GM12892 (cell line): Measurements from ENCODE around the gene CCDC28A.

ENCODE experiments used
- POLR2A ChIP-seq: IDR thresholded peaks from 2 replicates; pipeline ENCODE4 v1.6.1; 2011; ENCODE audit warnings: low read depth, low read length, control low read depth
- TAF1 ChIP-seq: IDR thresholded peaks from 2 replicates; pipeline ENCODE4 v1.6.1; 2011; ENCODE audit warnings: low read depth, mild to moderate bottlenecking, control low read depth, low read length, borderline replicate concordance

GRCh38 chr6:138782243-138782642 is 8.7 kb downstream of the CCDC28A start:
- no peak for TF ChIP-seq TAF1
- TF ChIP-seq POLR2A: no peak
